ENCODE results near the gene DHRSX.
"Not testable (repeated sequence)": the region's sequence is repeated elsewhere in the genome, so short reads cannot be mapped to it uniquely, and the experiment has no call there.

DHRSX gene

GRCh38 chrX:2474280-2474962 lies 26.4 kb downstream of the DHRSX start:
- no peak for DNase-seq

DNA sequence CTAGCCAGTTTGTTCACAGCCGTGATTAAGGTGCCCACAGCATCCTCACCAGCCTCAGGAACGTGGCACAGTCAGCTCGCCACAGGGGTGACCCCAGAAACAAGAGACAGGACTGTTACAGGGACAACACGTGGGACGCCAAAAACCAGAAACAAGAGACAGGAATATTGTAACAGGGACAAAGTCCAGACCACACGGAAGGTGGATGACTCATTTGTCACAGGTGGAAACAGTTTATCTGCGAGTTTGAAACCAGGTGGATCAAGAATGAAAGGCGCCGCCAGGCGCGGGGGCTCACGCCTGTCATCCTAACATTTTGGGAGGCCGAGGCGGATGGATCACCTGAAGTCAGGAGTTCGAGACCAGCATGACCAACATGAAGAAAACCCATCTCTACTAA lies 27.7 kb downstream of the DHRSX start:
- not testable (repeated sequence) for DNase-seq

- DNase-seq = no peak
Measured at GRCh38 chrX:2471641-2472040, 29.1 kb downstream of the DHRSX start.

- not testable (repeated sequence) for DNase-seq
Measured at GRCh38 chrX:2471126-2471525, 29.6 kb downstream of the DHRSX start.

DNA sequence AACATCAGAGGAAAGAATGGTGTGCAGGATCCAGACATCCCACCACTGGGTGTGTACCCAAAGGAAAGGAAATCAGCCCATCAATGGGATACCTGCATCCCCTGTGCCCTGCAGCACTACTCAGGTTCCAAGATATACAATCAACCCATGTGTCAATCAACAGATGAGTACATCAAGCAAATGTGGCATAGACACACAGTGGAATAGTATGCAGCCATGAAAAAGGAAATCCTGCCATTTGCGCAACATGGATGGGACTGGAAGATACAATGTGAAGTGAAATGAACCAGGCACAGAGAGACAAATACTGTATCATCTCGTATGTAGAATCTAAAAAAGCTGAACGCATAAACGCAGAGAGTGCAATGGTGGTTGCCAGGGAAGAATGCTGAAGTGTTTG lies 30.9 kb downstream of the DHRSX start:
- not testable (repeated sequence) for DNase-seq

- no peak for DNase-seq
Measured at GRCh38 chrX:2469196-2469685, 31.5 kb downstream of the DHRSX start.

GRCh38 chrX:2468261-2469195 lies 32.2 kb downstream of the DHRSX start:
- no peak for DNase-seq

DNA sequence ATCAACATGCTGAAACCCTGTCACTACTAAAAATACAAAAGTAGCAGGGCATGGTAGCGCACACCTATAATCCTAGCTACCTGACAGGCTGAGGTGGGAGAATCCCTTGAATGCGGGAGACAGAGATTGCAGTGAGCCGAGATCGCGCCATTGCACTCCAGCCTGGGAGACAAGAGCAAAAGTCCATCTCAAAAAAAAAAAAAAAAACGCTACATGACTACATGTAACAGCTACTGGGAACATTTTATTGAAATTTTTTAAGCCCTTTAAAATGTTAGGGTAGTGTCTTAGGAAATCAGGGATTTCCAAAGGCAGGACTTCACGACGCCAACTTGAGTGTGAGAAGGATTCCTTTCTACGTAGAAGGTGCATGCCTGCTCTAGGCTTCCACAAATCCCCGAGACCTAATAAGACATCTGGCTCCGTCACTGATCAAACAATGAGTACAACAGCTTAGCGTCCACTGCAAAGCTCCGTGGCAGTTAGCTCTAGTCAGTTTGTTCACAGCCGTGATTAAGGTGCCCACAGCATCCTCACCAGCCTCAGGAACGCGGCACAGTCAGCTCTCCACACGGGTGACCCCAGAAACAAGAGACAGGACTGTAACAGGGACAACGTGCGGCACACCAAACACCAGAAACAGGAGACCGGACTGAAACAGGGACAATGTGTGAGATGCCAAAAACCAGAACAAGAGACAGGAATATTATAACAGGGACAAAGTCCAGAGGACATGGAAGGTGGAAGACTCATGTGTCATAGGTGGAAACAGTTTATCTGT lies 33.7 kb downstream of the DHRSX start:
- no peak for DNase-seq

- DNase-seq = no peak
Measured at GRCh38 chrX:2464677-2465166, 36.1 kb downstream of the DHRSX start.

DNA sequence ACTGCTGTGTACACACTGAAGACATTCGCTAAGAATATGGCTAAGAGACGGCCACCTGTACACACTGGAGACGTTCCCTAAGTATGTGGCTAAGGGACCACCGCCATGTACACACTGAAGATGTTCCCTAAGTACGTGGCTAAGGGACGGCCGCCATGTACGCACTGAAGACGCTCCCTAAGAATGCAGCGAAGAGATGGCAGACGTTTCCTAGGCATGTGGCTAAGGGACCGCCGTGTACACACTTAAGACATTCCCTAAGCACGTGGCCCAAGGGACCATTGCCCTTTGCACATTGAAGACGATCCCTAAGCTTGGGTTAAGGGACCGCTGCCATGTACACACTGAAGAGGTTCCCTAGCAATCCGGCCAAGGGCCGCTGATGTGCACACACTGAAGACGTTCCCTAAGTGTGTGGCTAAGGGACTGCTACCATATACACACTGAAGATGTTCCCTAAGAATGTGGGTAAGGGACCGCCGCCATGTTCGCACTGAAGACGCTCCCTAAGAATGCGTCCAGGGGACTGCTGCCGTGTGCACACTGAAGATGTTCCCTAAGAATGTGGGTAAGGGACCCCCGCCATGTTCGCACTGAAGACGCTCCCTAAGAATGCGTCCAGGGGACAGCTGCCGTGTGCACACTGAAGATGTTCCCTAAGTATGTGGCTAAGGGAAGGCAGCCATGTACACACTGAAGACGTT lies 36.7 kb downstream of the DHRSX start:
- no peak for DNase-seq

- not testable (repeated sequence) for DNase-seq
Measured at GRCh38 chrX:2463481-2463880, 37.3 kb downstream of the DHRSX start.

DNA sequence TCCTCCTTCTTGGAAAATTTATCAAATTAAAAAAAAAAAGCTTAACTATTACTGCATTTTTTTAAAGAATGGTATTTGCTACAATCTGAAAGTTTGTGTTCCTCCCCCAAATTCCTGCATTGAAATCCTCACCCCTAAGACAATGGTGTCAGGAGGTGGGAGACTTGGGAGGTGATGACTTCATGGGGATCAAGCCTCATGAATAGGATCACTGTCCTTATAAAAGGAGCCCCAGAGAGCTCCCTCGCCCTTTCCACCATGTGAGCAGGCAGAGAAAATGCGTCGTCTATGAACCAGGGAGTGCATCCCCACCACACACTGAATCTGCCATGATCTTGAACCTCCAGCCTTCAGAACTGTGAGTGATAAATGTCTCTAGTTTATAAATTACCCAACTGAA lies 38.0 kb downstream of the DHRSX start:
- DNase-seq = no peak

GRCh38 chrX:2462074-2462473 lies 38.7 kb downstream of the DHRSX start:
- no peak for DNase-seq

DNA sequence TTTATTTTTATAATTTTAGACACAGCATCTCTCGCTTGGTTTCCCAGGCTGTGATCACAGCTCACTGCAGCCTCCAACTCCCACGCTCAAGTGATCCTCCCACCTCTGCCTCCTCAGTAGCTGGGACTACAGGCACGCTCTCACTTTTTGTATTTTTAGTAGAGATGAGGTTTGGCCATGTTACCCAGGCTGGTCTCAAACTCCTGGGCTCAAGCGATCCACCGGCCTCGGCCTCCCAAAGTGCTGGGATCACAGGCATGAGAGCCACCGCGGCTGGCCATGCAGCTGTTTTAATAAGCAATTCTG lies 39.1 kb downstream of the DHRSX start:
- DNase-seq = no peak

DNA sequence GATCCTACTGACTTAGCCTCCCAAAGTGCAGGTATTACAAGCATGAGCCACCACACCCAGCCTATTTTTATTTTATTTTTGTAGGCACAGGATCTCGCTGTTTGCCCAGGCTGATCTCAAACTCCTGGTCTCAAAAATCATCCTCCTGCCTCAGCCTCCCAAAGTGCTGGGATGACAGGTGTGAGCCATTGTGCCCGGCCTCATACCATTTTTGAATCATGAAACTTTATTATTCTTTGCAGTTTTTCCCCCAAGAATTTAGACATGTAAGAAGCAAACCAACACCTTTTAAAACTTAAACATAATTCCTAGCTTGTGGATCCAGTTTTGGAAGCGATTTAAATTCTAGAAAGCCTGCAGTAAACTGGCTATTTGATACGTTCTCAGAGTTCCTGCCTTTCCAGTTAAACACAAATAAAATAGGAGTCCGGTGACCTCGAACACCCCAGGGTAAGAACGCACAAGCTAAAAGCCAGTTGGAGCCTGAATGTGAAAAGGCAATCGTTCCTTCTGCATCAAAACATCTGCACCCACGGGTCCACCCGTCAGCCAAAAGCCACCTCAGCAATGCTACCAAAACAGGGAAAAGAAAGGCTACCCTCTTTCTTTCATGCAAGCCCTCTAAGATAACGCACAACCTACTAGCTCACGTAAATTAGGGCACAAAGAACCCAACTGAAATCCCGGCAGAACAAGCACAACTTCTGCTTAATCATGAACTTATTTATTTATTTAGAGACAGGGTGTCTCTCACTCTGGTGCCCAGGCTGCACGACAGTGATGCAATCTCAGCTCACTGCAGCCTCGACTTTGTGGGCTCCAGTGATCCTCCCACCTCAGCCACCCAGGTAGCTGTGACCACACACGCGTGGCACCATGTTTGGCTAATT lies 39.7 kb downstream of the DHRSX start:
- not testable (repeated sequence) for DNase-seq

DNA sequence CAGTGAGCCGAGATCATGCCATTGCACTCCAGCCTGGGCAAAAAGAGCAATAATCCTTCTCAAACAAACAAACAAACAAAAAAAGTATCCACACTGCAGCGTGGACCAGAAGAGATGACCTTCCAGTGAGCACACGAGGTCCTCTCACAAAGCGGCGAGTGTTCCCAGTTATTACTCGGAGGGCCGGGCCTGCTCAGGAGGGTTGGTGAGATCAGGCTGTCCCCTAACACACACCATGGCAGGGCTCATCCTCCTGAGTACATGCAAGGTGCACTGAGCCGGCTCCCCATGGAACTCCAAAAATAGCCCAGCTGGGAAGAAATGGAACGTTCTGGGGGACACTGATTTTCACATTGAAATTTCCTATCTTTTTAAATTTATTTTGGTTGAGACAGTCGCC lies 40.7 kb downstream of the DHRSX start:
- not testable (repeated sequence) for DNase-seq

DNA sequence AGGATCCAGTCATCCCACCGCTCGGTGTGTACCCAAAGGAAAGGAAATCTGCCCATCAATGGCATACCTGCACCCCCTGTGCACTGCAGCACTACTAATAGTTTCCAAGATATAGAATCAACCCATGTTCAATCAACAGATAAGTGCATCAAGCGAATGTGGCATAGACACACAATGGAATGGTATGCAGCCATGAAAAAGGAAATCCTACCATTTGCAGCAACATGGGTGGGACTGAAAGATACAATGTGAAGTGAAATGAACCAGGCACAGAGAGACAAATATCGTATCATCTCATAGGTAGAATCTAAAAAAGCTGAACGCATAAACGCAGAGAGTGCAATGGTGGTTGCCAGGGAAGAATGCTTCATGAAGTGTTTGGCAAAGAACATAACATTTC lies 42.5 kb downstream of the DHRSX start:
- DNase-seq = no peak

DNA sequence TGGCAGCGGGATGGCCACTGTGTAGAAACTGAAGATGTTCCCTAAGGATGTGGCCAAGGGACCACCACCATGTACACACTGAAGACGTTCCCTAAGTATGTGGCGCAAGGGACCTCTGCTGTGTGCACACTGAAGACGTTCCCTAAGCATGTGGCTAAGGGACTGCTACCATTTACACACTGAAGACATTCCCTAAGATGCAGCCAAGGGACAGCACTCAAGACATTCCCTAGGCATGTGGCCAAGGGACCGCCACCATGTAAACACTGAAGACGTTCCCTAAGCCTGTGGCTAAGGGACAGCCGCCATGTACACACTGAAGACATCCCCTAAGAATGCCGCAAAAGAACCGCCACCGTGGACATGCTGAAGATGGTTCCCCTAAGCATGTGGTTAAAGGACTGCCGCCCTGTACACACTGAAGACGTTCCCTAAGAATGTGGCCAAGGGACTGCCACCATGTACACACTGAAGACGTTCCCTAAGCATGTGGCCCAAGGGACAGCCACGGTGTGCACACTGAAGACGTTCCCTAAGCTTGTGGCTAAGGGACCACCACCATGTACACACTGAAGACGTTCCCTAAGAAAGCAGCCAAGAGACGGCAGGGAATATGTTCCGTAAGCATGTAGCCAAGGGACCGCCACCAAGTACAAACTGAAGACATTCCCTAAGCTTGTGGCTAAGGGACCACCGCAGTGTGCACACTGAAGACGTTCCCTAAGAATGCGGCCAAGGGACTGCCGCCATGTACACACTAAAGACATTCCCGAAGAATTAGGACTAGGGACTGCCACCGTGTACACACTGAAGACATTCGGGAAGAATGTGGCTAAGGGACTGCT lies 43.3 kb downstream of the DHRSX start:
- no peak for DNase-seq

DNA sequence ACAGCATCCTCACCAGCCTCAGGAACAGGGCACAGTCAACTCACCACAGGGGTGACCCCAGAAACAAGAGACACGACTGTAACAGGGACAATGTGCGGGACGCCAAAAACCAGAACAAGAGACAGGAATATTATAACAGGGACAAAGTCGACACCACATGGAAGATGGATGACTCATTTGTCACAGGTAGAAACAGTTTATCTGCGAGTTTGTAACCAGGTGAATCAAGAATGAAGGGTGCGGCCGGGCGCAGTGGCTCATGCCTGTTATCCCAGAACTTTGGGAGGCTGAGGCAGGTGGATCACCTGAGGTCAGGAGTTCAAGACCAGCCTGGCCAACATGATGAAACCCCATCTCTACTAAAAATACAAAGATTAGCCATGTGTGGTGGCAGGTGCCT lies 44.7 kb downstream of the DHRSX start:
- DNase-seq = not testable (repeated sequence)

DNA sequence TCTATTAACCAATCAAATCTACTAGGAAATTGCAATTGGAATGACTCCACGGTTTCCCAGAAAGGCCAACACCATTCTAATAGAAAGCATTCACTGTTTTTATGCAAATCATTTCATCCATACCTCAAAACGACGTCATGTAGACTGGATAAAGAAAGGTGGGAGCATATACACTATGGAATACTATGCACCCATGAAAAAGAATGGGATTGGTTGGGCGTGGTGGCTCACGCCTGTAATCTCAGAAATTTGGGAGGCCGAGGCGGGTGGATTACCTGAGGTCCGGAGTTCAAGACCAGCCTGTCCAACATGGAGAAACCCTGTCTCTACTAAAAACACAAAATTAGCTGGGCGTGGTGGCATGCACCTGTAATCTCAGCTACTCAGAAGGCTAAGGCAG lies 46.2 kb downstream of the DHRSX start:
- not testable (repeated sequence) for DNase-seq
